ENCODE results near the gene AHRR.
"Not testable (repeated sequence)": the region's sequence is repeated elsewhere in the genome, so short reads cannot be mapped to it uniquely, and the experiment has no call there.

The AHRR gene

GRCh38 chr5:321230-321725 is at the start of gene AHRR:
AHRR (plus strand) TSS chr5:321714; CDS start chr5:343903, 22,189 bp downstream.
- no peak for DNase-seq (ENCODE audit: low read depth in 2 of 2)

- not testable (repeated sequence) for DNase-seq (ENCODE audit: low read depth in 2 of 2)
These were observed 49.7 kb upstream of the AHRR start for GRCh38 chr5:271828-272167.

- DNase-seq (ENCODE audit: low read depth in 2 of 2): not testable (repeated sequence)
These were observed 48.4 kb upstream of the AHRR start for GRCh38 chr5:273091-273490.

GRCh38 chr5:273491-273890 is 48.0 kb upstream of the AHRR start:
- not testable (repeated sequence) for DNase-seq (ENCODE audit: low read depth in 2 of 2)

GRCh38 chr5:274346-274745 is 47.2 kb upstream of the AHRR start:
- DNase-seq (ENCODE audit: low read depth in 2 of 2): not testable (repeated sequence)

GRCh38 chr5:278646-279045 is 42.9 kb upstream of the AHRR start:
- no peak for DNase-seq (ENCODE audit: low read depth in 2 of 2)

- not testable (repeated sequence) for DNase-seq (ENCODE audit: low read depth in 2 of 2)
These were observed 42.4 kb upstream of the AHRR start for GRCh38 chr5:279051-279665.

GRCh38 chr5:285991-286557 is 35.4 kb upstream of the AHRR start:
- DNase-seq (ENCODE audit: low read depth in 2 of 2): no peak

GRCh38 chr5:290200-290599 is 31.3 kb upstream of the AHRR start:
- not testable (repeated sequence) for DNase-seq (ENCODE audit: low read depth in 2 of 2)

- not testable (repeated sequence) for DNase-seq (ENCODE audit: low read depth in 2 of 2)
These were observed 30.2 kb upstream of the AHRR start for GRCh38 chr5:291345-291744.

- not testable (repeated sequence) for DNase-seq (ENCODE audit: low read depth in 2 of 2)
These were observed 26.7 kb upstream of the AHRR start for GRCh38 chr5:294788-295187.

GRCh38 chr5:296207-296606 is 25.3 kb upstream of the AHRR start:
- not testable (repeated sequence) for DNase-seq (ENCODE audit: low read depth in 2 of 2)

- peak in 1 of 2 donors; percentile 17 for DNase-seq (ENCODE audit: low read depth in 2 of 2)
These were observed 24.6 kb upstream of the AHRR start for GRCh38 chr5:296954-297353.

- not testable (repeated sequence) for DNase-seq (ENCODE audit: low read depth in 2 of 2)
These were observed 24.1 kb upstream of the AHRR start for GRCh38 chr5:297448-297847.

- not testable (repeated sequence) for DNase-seq (ENCODE audit: low read depth in 2 of 2)
These were observed 23.4 kb upstream of the AHRR start for GRCh38 chr5:297991-298736.

GRCh38 chr5:298737-299125 is 22.8 kb upstream of the AHRR start:
- no peak for DNase-seq (ENCODE audit: low read depth in 2 of 2)

- not testable (repeated sequence) for DNase-seq (ENCODE audit: low read depth in 2 of 2)
These were observed 21.6 kb upstream of the AHRR start for GRCh38 chr5:299921-300320.

GRCh38 chr5:300691-301435 is 20.7 kb upstream of the AHRR start:
- DNase-seq (ENCODE audit: low read depth in 2 of 2): not testable (repeated sequence)

GRCh38 chr5:302416-302815 is 19.1 kb upstream of the AHRR start:
- DNase-seq (ENCODE audit: low read depth in 2 of 2): not testable (repeated sequence)

GRCh38 chr5:302966-303365 is 18.5 kb upstream of the AHRR start:
- DNase-seq (ENCODE audit: low read depth in 2 of 2): no peak

- DNase-seq (ENCODE audit: low read depth in 2 of 2): not testable (repeated sequence)
These were observed 17.8 kb upstream of the AHRR start for GRCh38 chr5:303741-304140.

- DNase-seq (ENCODE audit: low read depth in 2 of 2): no peak
These were observed 16.5 kb upstream of the AHRR start for GRCh38 chr5:305050-305449.

All from stimulated activated CD8-positive, alpha-beta memory T cell treated with anti-CD3 and anti-CD28 coated beads, Interleukin-7, amount 100 ng/mL, for 4 hours (primary cell).